GM12891 (cell line): ENCODE results near the gene DIS3L2.

Experiments used
- POLR2A ChIP-seq: IDR thresholded peaks from 2 replicates; pipeline ENCODE4 v1.6.1; 2011; ENCODE audit warnings: low read depth, low read length, control low read depth
- POLR2AphosphoS5 ChIP-seq: IDR thresholded peaks from 2 replicates; pipeline ENCODE4 v1.6.1; 2011; ENCODE audit warnings: low read depth, low read length, control low read depth
- POU2F2 ChIP-seq: IDR thresholded peaks from 2 replicates; pipeline ENCODE4 v1.6.1; 2011; ENCODE audit warnings: low read depth, mild to moderate bottlenecking, control low read depth, low read length, moderate library complexity
- SPI1 ChIP-seq: IDR thresholded peaks from 2 replicates; pipeline ENCODE4 v1.6.1; 2011; ENCODE audit warnings: low read depth, low read length, control low read depth
- TAF1 ChIP-seq: IDR thresholded peaks from 2 replicates; pipeline ENCODE4 v1.6.1; 2011; ENCODE audit warnings: low read depth, low read length, control low read depth

DNA sequence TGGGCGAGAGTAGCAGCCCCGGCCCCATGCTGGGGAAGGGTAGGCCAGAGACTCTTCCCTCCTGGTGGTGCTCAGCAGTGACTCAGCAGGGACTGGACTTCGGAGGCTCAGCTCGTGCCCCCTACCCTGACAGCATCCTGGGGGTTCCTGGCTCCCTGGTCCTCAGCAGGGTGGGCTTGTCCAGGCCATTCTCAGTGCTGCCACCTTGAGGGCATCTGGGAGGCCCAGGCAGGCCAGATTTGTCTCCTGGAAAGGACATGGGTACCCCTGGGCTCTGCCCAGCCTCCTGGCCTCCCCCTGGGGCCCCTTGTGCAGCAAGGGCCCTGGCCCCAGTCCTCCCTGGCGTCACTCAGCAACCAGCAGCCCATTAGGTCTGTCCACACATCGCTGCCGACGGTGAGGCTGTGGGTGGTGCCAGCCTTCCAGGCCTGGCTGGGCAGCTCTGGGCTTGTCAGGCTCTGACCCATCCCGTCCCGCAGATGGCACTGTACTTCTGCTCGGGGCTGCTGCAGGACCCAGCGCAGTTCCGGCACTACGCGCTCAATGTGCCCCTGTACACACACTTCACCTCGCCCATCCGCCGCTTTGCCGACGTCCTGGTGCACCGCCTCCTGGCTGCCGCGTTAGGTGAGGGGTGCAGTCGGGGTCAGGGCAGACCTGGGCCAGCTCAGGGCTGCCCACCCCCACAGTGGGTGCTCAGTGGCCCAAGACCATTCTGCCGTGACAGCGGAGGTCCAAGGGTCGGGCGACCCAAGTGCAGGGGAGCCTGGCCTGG, 372.0 kb downstream of the DIS3L2 start:
- TF ChIP-seq POLR2A: no peak
- TF ChIP-seq TAF1: no peak
- TF ChIP-seq POU2F2: no peak
- no peak for TF ChIP-seq POLR2AphosphoS5
- TF ChIP-seq SPI1: no peak
